Right cardiac atrium (tissue), 5 donors: ENCODE results near the gene ZDHHC17. TPM values are rescaled to one million over a fixed set of nuclear protein-coding genes. Genes with fewer than 3 reads are reported as not detected.

Source experiments
- ATAC-seq, 2 donors: fragments of 200-7000 bp; cut with Tn5 transposase; one replicate each; pipeline versions ENCODE4 v1.8.0 to v1.9.1; 2020; ENCODE audit warnings: moderate library complexity in 2 of 2, mild to moderate bottlenecking in 1 of 2
- DNase-seq, 3 donors: peaks; one replicate each; pipeline ENCODE4 v3.0.0-alpha.2; 2020
- H3K27ac ChIP-seq: one replicate; pipeline ENCODE4 v1.5.1; 2013; ENCODE audit warnings: mild to moderate bottlenecking, low read length, control low read depth, moderate library complexity
- H3K27me3 ChIP-seq: one replicate; pipeline ENCODE4 v1.6.1; 2013; ENCODE audit not compliant: control insufficient read depth, insufficient read depth
- H3K4me1 ChIP-seq: one replicate; pipeline ENCODE4 v1.6.1; 2013; ENCODE audit warnings: low read length; ENCODE audit not compliant: control insufficient read depth, insufficient read depth
- H3K4me3 ChIP-seq: one replicate; pipeline ENCODE4 v1.5.1; 2013; ENCODE audit warnings: low read length, control low read depth
- H3K9me3 ChIP-seq: one replicate; pipeline ENCODE4 v1.6.1; 2013; ENCODE audit warnings: low read length; ENCODE audit not compliant: control insufficient read depth
- WGBS: extraction: QIAGEN DNeasy Blood & Tissue Kit; methylation state at CpG from one replicate; pipeline ENCODE4 v1.1.7; 2013; 5-methylcytosine and 5-hydroxymethylcytosine counted together
- intact Hi-C, 4 donors: fragments of 100-400 bp; cut with DNase I; formaldehyde crosslinking; loops; one replicate each; pipeline versions ENCODE4 v1.11.0 to v1.14.0; 2022 to 2023
- polyA plus RNA-seq: library from polyadenylated mRNA; stranded (reverse); fragments of 200-250 nt; gene quantifications from one replicate; pipeline ENCODE4 v1.2.3, GENCODE V29; 2013
- total RNA-seq, 4 donors: library from RNA; stranded (reverse); fragmentation: NEBNext Ultra II Directional; extraction: Animal tissue kit (Norgen Biotek cat#: 25700); gene quantifications; one replicate each; pipeline ENCODE4 v1.2.1, GENCODE V29; 2021
- donor health status: healthy with polysubstance abuse.
- donor health status: DM: no; HTN: yes; CAD: no.
- donor health status: DM: no; HTN: no; CAD: no.
- donor health status: DM: no; HTN: yes; CAD: no; lungs with severe emphysema.
- donor health status: DM: yes; HTN: yes; CAD: no.

The ZDHHC17 gene
- total and polyA plus RNA-seq, 5 donors: 11.7 to 30.4 (median 23.0) TPM

GRCh38 chr12:76891609-76892008 lies 127.7 kb downstream of the ZDHHC17 start:
- ATAC-seq (no peak), DNase-seq (no peak)
- intact Hi-C loops: no loop called here
- Histone ChIP-seq H3K9me3 (no peaks in the 10 kb centered on the region), H3K27me3 (no peaks in the 10 kb centered on the region), H3K27ac (no peak overlapping the region), H3K4me1 (no peaks in the 10 kb centered on the region), H3K4me3 (no peak overlapping the region)
- WGBS: 91% methylated on average over 3 of the region's 3 CpGs

- Histone ChIP-seq H3K4me3 (no peak overlapping the region), H3K27me3 (no peaks in the 10 kb centered on the region), H3K4me1 (no peaks in the 10 kb centered on the region), H3K27ac (no peak overlapping the region), H3K9me3 (no peaks in the 10 kb centered on the region)
- DNase-seq (no peak), ATAC-seq (peak in 1 of 2 donors; percentile 24)
- intact Hi-C loops: no loop called here
- WGBS: 96% methylated on average over 5 of the region's 5 CpGs
Observed at GRCh38 chr12:76895796-76896195, 131.9 kb downstream of the ZDHHC17 start.

- Histone ChIP-seq H3K27ac (no peak overlapping the region), H3K4me1 (no peaks in the 10 kb centered on the region), H3K4me3 (no peak overlapping the region), H3K9me3 (no peaks in the 10 kb centered on the region), H3K27me3 (no peaks in the 10 kb centered on the region)
- DNase-seq (no peak), ATAC-seq (no peak)
- intact Hi-C loops: no loop called here
- 98% methylated on average over 1 of the region's 1 CpG for WGBS
Observed at GRCh38 chr12:76896274-76896673, 132.4 kb downstream of the ZDHHC17 start.

GRCh38 chr12:76898442-76898841 lies 134.5 kb downstream of the ZDHHC17 start:
- DNase-seq (no peak), ATAC-seq (peak in 1 of 2 donors; percentile 40)
- H3K27me3 ChIP-seq: no peaks in the 10 kb centered on the region
- 49% methylated on average over 1 of the region's 1 CpG for WGBS
- no peak overlapping the region for H3K4me3 ChIP-seq
- intact Hi-C loops: no loop called here
- no peak overlapping the region for H3K27ac ChIP-seq
- no peaks in the 10 kb centered on the region for H3K4me1 ChIP-seq
- H3K9me3 ChIP-seq: no peaks in the 10 kb centered on the region

- no peaks in the 10 kb centered on the region for H3K9me3 ChIP-seq
- 96% methylated on average over 2 of the region's 2 CpGs for WGBS
- intact Hi-C loops: no loop called here
Observed at GRCh38 chr12:76899522-76899921, 135.6 kb downstream of the ZDHHC17 start.

GRCh38 chr12:76901628-76902380 lies 137.9 kb downstream of the ZDHHC17 start:
- intact Hi-C loops: no loop called here
- ATAC-seq: no peak
- Histone ChIP-seq H3K9me3 (no peaks in the 10 kb centered on the region), H3K4me1 (no peaks in the 10 kb centered on the region), H3K27ac (no peak overlapping the region), H3K27me3 (no peaks in the 10 kb centered on the region), H3K4me3 (no peak overlapping the region)
- DNase-seq: no peak
- 52% methylated on average over 4 of the region's 4 CpGs for WGBS

More at GRCh38 chr12:76899522-76899921, 135.6 kb downstream of the ZDHHC17 start:
- H3K27ac ChIP-seq: no peak overlapping the region
- no peak overlapping the region for H3K4me3 ChIP-seq
- DNase-seq: no peak
- H3K4me1 ChIP-seq: no peaks in the 10 kb centered on the region
- ATAC-seq: no peak
- no peaks in the 10 kb centered on the region for H3K27me3 ChIP-seq

Other genes with a start within 250 kb of the ZDHHC17 start
- 10 to 100 TPM; 26.7 to 33.1 (median 31.7) TPM for gene OSBPL8, start 204.3 kb upstream of the ZDHHC17 start, total RNA-seq
- 5.5 TPM for gene OSBPL8, start 204.3 kb upstream of the ZDHHC17 start, polyA plus RNA-seq
- 10 to 100 TPM in 1 of 4 donors, 1 to 10 TPM in 3; 5.0 to 10.2 (median 6.0) TPM for gene CSRP2, start 114.9 kb downstream of the ZDHHC17 start, total RNA-seq
- 24.0 TPM for gene CSRP2, start 114.9 kb downstream of the ZDHHC17 start, polyA plus RNA-seq